NT2/D1 (cell line): ENCODE results near the gene HHIPL1.

Experiments
- DNase-seq: peaks from one replicate; pipeline ENCODE4 v3.0.0-alpha.2; 2011; ENCODE audit warnings: low read depth, low spot score
- H3K27me3 ChIP-seq: 2 replicates; pipeline ENCODE4 v1.6.0; 2011; ENCODE audit warnings: mild to moderate bottlenecking; ENCODE audit not compliant: insufficient read length, insufficient read depth
- H3K36me3 ChIP-seq: 2 replicates; pipeline ENCODE4 v1.6.1; 2011; ENCODE audit warnings: mild to moderate bottlenecking, low read length, mixed read lengths; ENCODE audit not compliant: insufficient read depth, insufficient read length
- H3K4me1 ChIP-seq: 2 replicates; pipeline ENCODE4 v1.5.1; 2011; ENCODE audit not compliant: insufficient read depth, insufficient read length
- H3K4me3 ChIP-seq: 2 replicates; pipeline ENCODE4 v1.5.1; 2011; ENCODE audit warnings: low read depth; ENCODE audit not compliant: insufficient read length
- H3K9ac ChIP-seq: 2 replicates; pipeline ENCODE4 v1.6.0; 2011; ENCODE audit warnings: low read depth; ENCODE audit not compliant: insufficient read length
- H3K9me3 ChIP-seq: 2 replicates; pipeline ENCODE4 v1.5.1; 2011; ENCODE audit warnings: mild to moderate bottlenecking, low read length; ENCODE audit not compliant: insufficient read depth
- SUZ12 ChIP-seq: IDR thresholded peaks from 2 replicates; pipeline ENCODE4 v1.6.1; 2011; ENCODE audit not compliant: insufficient read length, insufficient read depth; ENCODE audit errors: extremely low read depth
- YY1 ChIP-seq: IDR thresholded peaks from 2 replicates; pipeline ENCODE4 v1.6.1; 2011; ENCODE audit not compliant: insufficient read length, insufficient read depth
- ZNF274 ChIP-seq: IDR thresholded peaks from 2 replicates; pipeline ENCODE4 v1.6.1; 2011; ENCODE audit warnings: mild to moderate bottlenecking, low read depth, low read length

The HHIPL1 gene

DNA sequence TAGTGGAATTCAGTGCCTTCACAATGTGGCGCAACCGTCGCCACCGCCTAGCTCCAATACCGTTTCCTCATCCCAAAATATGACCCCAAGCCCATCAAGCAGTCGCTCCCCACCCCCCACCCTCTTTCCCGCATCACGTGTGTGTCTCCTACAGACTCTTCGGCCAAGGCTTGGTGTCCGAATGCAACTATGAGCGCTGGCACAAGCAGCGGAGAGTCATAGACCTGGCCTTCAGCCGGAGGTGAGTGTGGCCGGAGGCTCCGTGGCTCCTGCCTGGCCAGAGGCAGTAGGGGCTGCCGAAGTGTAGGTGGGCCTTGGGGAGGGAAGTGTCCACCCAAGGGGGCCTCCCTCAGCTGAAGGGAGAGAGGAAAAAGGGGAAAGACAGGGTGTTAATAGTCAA lies 54.9 kb downstream of the HHIPL1 start:
- no peaks in the 10 kb centered on the region for H3K4me1 ChIP-seq
- H3K36me3 ChIP-seq = no peaks in the 10 kb centered on the region
- peaks cover 23% of the 10 kb centered on the region; the same call in 1 of the 2 replicates for H3K9me3 ChIP-seq
- no peak overlapping the region for H3K4me3 ChIP-seq
- H3K27me3 ChIP-seq = no peaks in the 10 kb centered on the region
- H3K9ac ChIP-seq = no peak overlapping the region
- TF ChIP-seq SUZ12 (no peak), ZNF274 (no peak), YY1 (no peak)
- no peak for DNase-seq

DNA sequence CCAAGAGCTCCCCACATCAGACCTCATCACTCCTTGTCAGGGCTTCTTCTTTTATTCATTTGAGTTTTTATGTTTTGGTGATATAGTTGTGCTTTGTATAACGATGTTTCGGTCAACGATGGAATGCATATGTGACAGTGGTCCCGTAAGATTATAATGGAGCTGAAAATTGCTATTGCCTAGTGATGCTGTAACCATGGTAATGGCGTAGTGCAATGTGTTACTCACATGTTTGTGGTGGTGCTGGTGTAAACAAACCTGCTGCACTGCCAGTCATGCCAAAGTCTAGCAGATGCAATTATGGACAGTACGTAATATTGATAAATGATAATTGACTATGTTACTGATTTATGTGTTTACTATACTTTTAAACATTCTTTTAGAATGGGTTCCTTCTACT lies 55.5 kb downstream of the HHIPL1 start:
- no peaks in the 10 kb centered on the region for H3K27me3 ChIP-seq
- H3K36me3 ChIP-seq = no peaks in the 10 kb centered on the region
- TF ChIP-seq SUZ12 (no peak), YY1 (no peak), ZNF274 (no peak)
- no peak overlapping the region for H3K9ac ChIP-seq
- no peak overlapping the region for H3K4me3 ChIP-seq
- DNase-seq = no peak
- no peaks in the 10 kb centered on the region for H3K4me1 ChIP-seq
- H3K9me3 ChIP-seq = peaks cover 24% of the 10 kb centered on the region; the same call in 1 of the 2 replicates

GRCh38 chr14:99701260-99701659 lies 56.3 kb downstream of the HHIPL1 start:
- H3K4me3 ChIP-seq = no peak overlapping the region
- H3K4me1 ChIP-seq = no peaks in the 10 kb centered on the region
- DNase-seq = no peak
- no peaks in the 10 kb centered on the region for H3K36me3 ChIP-seq
- H3K9me3 ChIP-seq = peaks cover 24% of the 10 kb centered on the region; the same call in 1 of the 2 replicates
- no peaks in the 10 kb centered on the region for H3K27me3 ChIP-seq
- TF ChIP-seq YY1 = no peak
- no peak for TF ChIP-seq SUZ12
- no peak for TF ChIP-seq ZNF274
- no peak overlapping the region for H3K9ac ChIP-seq

DNA sequence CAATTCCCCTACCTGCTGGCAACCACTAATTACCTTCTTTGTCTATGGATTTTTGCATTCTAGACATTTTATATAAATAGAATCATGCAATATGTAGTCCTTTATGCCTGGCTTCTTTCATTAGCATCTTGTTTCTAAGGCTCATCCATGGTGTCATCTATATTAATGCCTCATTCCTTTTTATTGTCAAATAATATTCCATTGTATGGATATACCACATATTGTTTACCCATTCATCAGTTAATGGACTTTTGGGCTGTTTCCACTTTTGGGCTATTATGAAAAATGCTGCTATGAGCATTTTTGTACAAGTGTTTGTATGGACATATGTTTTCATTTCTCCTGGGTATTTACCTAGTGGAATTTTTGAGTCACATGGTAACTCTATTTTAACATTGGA lies 57.2 kb downstream of the HHIPL1 start:
- Histone ChIP-seq H3K9ac (no peak overlapping the region), H3K27me3 (no peaks in the 10 kb centered on the region), H3K4me1 (no peaks in the 10 kb centered on the region), H3K9me3 (peaks cover 24% of the 10 kb centered on the region; the same call in 1 of the 2 replicates), H3K4me3 (no peak overlapping the region), H3K36me3 (no peaks in the 10 kb centered on the region)
- TF ChIP-seq YY1 = no peak
- no peak for TF ChIP-seq ZNF274
- TF ChIP-seq SUZ12 = no peak
- no peak for DNase-seq

DNA sequence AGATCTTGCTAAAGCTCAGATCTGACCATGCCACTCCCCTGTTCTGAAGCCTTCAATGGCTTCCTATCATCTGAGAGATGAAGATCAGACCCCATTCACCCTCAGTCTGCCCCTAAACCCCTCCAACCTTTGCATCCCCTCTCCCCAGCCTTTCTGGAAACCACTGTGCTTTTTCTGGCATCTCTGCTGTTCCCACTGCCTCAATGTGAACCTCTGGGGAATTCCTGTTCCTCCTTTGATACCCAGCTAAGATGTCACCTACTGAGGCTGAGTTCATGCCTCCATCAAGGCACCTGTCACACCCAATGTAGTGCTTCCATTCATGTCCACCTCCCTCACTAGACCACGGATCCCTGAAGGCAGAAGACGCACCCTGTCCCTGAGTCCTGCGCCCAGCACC lies 58.5 kb downstream of the HHIPL1 start:
- no peak for DNase-seq
- no peak overlapping the region for H3K9ac ChIP-seq
- H3K4me1 ChIP-seq = no peaks in the 10 kb centered on the region
- peaks cover 24% of the 10 kb centered on the region; the same call in 1 of the 2 replicates for H3K9me3 ChIP-seq
- no peak for TF ChIP-seq ZNF274
- no peak for TF ChIP-seq YY1
- no peak for TF ChIP-seq SUZ12
- no peaks in the 10 kb centered on the region for H3K27me3 ChIP-seq
- no peaks in the 10 kb centered on the region for H3K36me3 ChIP-seq
- no peak overlapping the region for H3K4me3 ChIP-seq

GRCh38 chr14:99704037-99704436 lies 59.1 kb downstream of the HHIPL1 start:
- Histone ChIP-seq H3K4me3 (no peak overlapping the region), H3K27me3 (no peaks in the 10 kb centered on the region), H3K36me3 (no peaks in the 10 kb centered on the region), H3K9ac (no peak overlapping the region), H3K4me1 (no peaks in the 10 kb centered on the region), H3K9me3 (peaks cover 24% of the 10 kb centered on the region; the same call in 1 of the 2 replicates)
- TF ChIP-seq SUZ12 (no peak), ZNF274 (no peak), YY1 (no peak)
- no peak for DNase-seq

DNA sequence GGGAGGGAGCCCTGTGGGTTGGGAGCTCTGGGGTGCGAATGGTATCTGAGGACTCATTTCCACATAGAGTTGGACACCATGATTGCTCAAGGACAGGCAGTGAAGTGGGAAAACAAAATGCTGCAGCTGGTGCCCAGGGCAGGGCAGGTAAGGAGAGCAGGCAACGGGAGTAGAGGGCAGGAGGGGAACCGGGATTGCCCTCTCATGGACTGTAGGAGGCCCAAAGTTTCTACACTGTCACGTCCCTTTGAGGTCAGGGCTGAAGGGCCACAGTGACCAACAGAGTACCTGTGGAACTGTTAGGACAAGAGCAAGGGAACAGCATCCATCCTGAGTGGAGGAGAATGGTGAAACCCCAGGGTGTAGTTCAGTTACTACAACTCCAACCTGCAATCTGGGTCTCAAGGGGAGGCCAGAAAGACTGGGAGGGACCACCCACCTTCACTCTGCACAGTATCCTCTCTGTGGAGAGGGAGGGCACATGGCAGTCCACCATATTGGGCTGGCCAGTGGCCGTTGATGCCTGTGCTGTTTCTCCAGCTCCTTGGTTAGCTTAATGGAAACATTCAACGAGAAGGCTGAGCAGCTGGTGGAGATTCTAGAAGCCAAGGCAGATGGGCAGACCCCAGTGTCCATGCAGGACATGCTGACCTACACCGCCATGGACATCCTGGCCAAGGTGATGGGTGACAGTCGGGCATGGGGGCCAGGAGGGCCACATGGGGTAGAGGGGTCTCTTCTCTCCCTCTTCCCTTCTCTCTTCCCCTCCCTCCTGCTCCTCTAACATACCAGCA lies 61.4 kb downstream of the HHIPL1 start:
- Histone ChIP-seq H3K9me3 (peaks cover 24% of the 10 kb centered on the region; the same call in 1 of the 2 replicates), H3K27me3 (no peaks in the 10 kb centered on the region), H3K4me3 (no peak overlapping the region), H3K36me3 (no peaks in the 10 kb centered on the region), H3K4me1 (no peaks in the 10 kb centered on the region), H3K9ac (no peak overlapping the region)
- TF ChIP-seq SUZ12 (no peak), ZNF274 (no peak), YY1 (no peak)
- DNase-seq = no peak
